Uterus (tissue), 2 donors: Measurements from ENCODE around the gene SDHC.

ENCODE experiments used
- POLR2A ChIP-seq, 2 donors: fragments of 450-650 bp; IDR thresholded peaks; one replicate each; pipeline ENCODE4 v1.6.1; 2016; ENCODE audit warnings: antibody characterized with exemption in 2 of 2, mild to moderate bottlenecking in 1 of 2, moderate library complexity in 1 of 2
- TF ChIP-seq, protein P1 (sequence below), 4 experiments: fragments of 200-600 bp in 2 of 4; fragments of 450-650 bp in 2 of 4; sonication (generic) in 2 of 4; IDR thresholded peaks; one replicate each; pipeline ENCODE4 v1.5.1; 2016 to 2019; ENCODE audit warnings: antibody characterized with exemption in 4 of 4, mild to moderate bottlenecking in 2 of 4, moderate library complexity in 1 of 4

DNA sequence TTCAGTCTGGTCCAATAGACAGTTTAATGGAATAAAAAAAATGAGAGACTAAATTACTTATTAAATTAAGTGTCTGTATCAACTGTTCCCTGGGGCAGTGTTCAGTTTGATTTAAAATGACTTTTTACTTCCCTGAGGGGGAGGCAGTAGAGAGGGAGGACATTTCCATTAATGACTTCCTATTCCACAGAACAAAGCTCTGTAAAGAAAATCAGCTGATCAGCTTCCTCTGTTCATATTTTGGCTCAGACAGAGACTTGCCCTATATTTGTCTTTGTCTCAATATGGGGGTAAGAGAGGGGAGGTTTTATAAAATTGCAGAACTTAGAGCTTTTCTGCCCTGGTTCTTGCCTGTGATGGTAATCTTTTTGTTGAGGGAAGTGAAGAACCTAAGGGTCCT is 45.1 kb downstream of the SDHC start:
- TF ChIP-seq, protein P1, sequence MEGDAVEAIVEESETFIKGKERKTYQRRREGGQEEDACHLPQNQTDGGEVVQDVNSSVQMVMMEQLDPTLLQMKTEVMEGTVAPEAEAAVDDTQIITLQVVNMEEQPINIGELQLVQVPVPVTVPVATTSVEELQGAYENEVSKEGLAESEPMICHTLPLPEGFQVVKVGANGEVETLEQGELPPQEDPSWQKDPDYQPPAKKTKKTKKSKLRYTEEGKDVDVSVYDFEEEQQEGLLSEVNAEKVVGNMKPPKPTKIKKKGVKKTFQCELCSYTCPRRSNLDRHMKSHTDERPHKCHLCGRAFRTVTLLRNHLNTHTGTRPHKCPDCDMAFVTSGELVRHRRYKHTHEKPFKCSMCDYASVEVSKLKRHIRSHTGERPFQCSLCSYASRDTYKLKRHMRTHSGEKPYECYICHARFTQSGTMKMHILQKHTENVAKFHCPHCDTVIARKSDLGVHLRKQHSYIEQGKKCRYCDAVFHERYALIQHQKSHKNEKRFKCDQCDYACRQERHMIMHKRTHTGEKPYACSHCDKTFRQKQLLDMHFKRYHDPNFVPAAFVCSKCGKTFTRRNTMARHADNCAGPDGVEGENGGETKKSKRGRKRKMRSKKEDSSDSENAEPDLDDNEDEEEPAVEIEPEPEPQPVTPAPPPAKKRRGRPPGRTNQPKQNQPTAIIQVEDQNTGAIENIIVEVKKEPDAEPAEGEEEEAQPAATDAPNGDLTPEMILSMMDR (IDR thresholded peaks at IDR 0.05), result no peak
- TF ChIP-seq POLR2A (IDR thresholded peaks at IDR 0.05), result no peak
